ENCODE data around the gene GOSR1.

DNA sequence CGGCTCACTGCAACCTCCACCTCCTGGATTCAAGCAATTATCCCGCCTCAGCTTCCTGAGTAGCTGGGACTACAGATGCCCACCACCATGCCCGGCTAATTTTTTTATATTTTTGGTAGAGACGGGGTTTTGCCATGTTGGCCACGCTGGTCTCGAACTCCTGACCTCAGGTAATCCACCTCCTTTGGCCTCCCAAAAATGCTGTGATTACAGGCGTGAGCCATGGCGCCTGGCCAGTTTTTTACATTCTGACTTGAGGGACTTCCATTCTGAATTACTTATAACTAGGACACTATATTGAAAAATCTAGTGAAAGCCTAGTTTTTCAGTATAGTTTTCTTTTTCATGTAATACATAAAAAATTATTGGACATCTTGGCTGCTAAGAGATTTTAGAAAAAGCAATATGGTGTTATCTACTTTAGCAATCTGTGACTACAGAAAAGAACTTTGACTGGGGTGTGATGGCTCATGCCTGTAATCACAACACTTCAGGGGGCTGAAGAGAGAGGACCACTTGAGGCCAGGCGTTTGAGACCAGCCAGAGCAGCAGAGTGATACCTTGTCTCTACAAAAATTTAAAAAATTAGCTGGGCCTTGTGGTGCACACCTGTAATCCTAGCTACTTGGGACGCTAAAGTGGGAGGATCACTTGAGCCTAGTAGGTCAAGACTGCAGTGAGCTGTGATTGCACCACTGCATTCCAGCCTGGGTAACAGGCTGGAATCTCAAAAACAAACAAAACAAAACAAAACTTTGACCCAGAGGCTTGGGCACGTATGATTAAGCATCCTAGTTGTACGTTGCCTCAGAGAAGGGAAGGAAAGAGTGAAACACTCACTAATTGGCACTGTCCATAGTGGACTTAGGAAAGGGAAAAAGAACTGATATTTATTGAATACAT is 26.8 kb upstream of the GOSR1 start:
- no peak for TF ChIP-seq CTCF (IDR thresholded peaks at IDR 0.05)
- TF ChIP-seq POLR2A (IDR thresholded peaks at IDR 0.05), result no peak

All from thyroid gland (tissue), 4 donors.